GM12878 (cell line): ENCODE measurements around the gene PNMT. TPM values are rescaled to one million over a fixed set of nuclear protein-coding genes. Genes with fewer than 3 reads are reported as not detected.
A peak's percentile ranks its signal among the peaks of the same experiment; 100 is the strongest.

Experiments
- ATAC-seq: fragments of 200-7000 bp; cut with Tn5 transposase; 3 replicates; pipeline ENCODE4 v1.9.1; 2020; ENCODE audit warnings: mild to moderate bottlenecking, moderate library complexity
- BruUV-seq: library from RNA; stranded (reverse); fragments of 400-500 nt; replicated peaks from 2 replicates; lab custom pipeline; 2021; lab: Mats Ljungman, UMichigan
- CTCF ChIA-PET: fragments of 300-600 bp; sonication (Branson Sonifier 250); formaldehyde crosslinking; extraction: SDS; loops from one replicate; lab custom pipeline; 2021; ENCODE audit warnings: inconsistent platforms; lab: Yijun Ruan, JAX
- POLR2A ChIA-PET: fragments of 350-600 bp; formaldehyde crosslinking; extraction: SDS; loops from one replicate; lab custom pipeline; 2021; ENCODE audit warnings: inconsistent platforms; lab: Charles Lee
- RAD21 ChIA-PET: fragments of 300-600 bp; sonication (Branson Sonifier 250); formaldehyde crosslinking; loops from one replicate; lab custom pipeline; 2023; ENCODE audit warnings: antibody characterized with exemption; ENCODE audit not compliant: unreplicated experiment; lab: Charles Lee
- SMC1A ChIA-PET: fragments of 300-600 bp; sonication (Branson Sonifier 250); formaldehyde crosslinking; loops from one replicate; lab custom pipeline; 2023; ENCODE audit not compliant: unreplicated experiment, uncharacterized antibody; lab: Charles Lee
- DNase-seq: peaks from one replicate; pipeline ENCODE4 v3.0.0-alpha.2; 2011; ENCODE audit warnings: low read depth, low spot score
- FAIRE-seq: peaks from 3 replicates; lab custom pipeline; 2011; peaks lifted over from hg19 to GRCh38; lab: Jason Lieb, UNC
- H2AFZ ChIP-seq: 2 replicates; pipeline ENCODE4 v1.6.0; 2011; ENCODE audit warnings: low read depth, low read length, control low read depth; ENCODE audit not compliant: control insufficient read depth
- H3K27ac ChIP-seq: 2 replicates; pipeline ENCODE4 v1.5.1; 2011; ENCODE audit warnings: control low read depth; ENCODE audit not compliant: control insufficient read depth, insufficient read depth
- H3K27me3 ChIP-seq, 2 experiments: replicated peaks in 1 of 2; 2 replicates each; pipeline versions ENCODE4 v1.6.0 to v1.6.1; 2011; ENCODE audit warnings: low read length in 1 of 2; ENCODE audit not compliant: control insufficient read depth in 2 of 2, insufficient read depth in 2 of 2
- H3K36me3 ChIP-seq, 2 experiments: 2 replicates each; pipeline ENCODE4 v1.5.1; 2011; ENCODE audit warnings: low read length in 1 of 2; ENCODE audit not compliant: control insufficient read depth in 2 of 2, insufficient read depth in 2 of 2
- H3K4me1 ChIP-seq: 2 replicates; pipeline ENCODE4 v1.6.1; 2011; ENCODE audit warnings: mild to moderate bottlenecking, low read length, moderate library complexity, mixed read lengths; ENCODE audit not compliant: control insufficient read depth, insufficient read depth
- H3K4me2 ChIP-seq: 2 replicates; pipeline ENCODE4 v1.6.0; 2011; ENCODE audit warnings: control low read depth; ENCODE audit not compliant: control insufficient read depth, insufficient read depth
- H3K4me3 ChIP-seq: fragments of 200-600 bp; sonication (generic); 2 replicates; pipeline ENCODE4 v1.5.1; 2016
- H3K79me2 ChIP-seq: 2 replicates; pipeline ENCODE4 v1.6.0; 2011; ENCODE audit warnings: low read length; ENCODE audit not compliant: control insufficient read depth, insufficient read depth
- H3K9ac ChIP-seq: 2 replicates; pipeline ENCODE4 v1.8.0; 2011; ENCODE audit warnings: low read length, control low read depth, mixed read lengths; ENCODE audit not compliant: control insufficient read depth, insufficient read depth
- H3K9me3 ChIP-seq: replicated peaks from 3 replicates; pipeline ENCODE4 v1.5.1; 2011; ENCODE audit warnings: mild to moderate bottlenecking, low read length; ENCODE audit not compliant: control insufficient read depth, insufficient read depth
- H4K20me1 ChIP-seq: 2 replicates; pipeline ENCODE4 v1.6.0; 2011; ENCODE audit not compliant: control insufficient read depth, insufficient read depth
- ATF3 ChIP-seq: IDR thresholded peaks from 2 replicates; pipeline ENCODE4 v1.6.1; 2011; ENCODE audit warnings: low read depth, mild to moderate bottlenecking, low read length, moderate library complexity, borderline replicate concordance; ENCODE audit errors: extremely low read depth
- E2F8 ChIP-seq: fragments of 450-650 bp; IDR thresholded peaks from 2 replicates; pipeline ENCODE4 v1.6.1; 2018; ENCODE audit warnings: mild to moderate bottlenecking, low read depth, moderate library complexity; ENCODE audit not compliant: partially characterized antibody
- IKZF1 ChIP-seq: fragments of 450-650 bp; conservative IDR thresholded peaks from 2 replicates; pipeline ENCODE4 v1.6.1; 2017; ENCODE audit warnings: antibody characterized with exemption, mild to moderate bottlenecking
- MEF2A ChIP-seq: IDR thresholded peaks from 2 replicates; pipeline ENCODE4 v1.6.1; 2011; ENCODE audit warnings: low read depth, mild to moderate bottlenecking, low read length, moderate library complexity; ENCODE audit not compliant: insufficient read depth
- NR2F1 ChIP-seq: fragments of 450-650 bp; conservative IDR thresholded peaks from 2 replicates; pipeline ENCODE4 v1.6.1; 2017; ENCODE audit warnings: mild to moderate bottlenecking
- RFX5 ChIP-seq: IDR thresholded peaks from 2 replicates; pipeline ENCODE4 v1.6.1; 2011; ENCODE audit warnings: low read depth, low read length, improper control_type of control experiment
- SMAD1 ChIP-seq: fragments of 450-650 bp; IDR thresholded peaks from 2 replicates; pipeline ENCODE4 v1.6.1; 2018; ENCODE audit warnings: mild to moderate bottlenecking, low read depth; ENCODE audit not compliant: partially characterized antibody
- SPI1 ChIP-seq: IDR thresholded peaks from 2 replicates; pipeline ENCODE4 v1.6.1; 2011; ENCODE audit warnings: low read depth, mild to moderate bottlenecking, low read length, moderate library complexity, borderline replicate concordance; ENCODE audit not compliant: insufficient read depth
- TCF12 ChIP-seq: IDR thresholded peaks from 2 replicates; pipeline ENCODE4 v1.6.1; 2011; ENCODE audit warnings: low read depth, mild to moderate bottlenecking, low read length
- ZNF217 ChIP-seq: fragments of 450-650 bp; IDR thresholded peaks from 2 replicates; pipeline ENCODE4 v1.6.1; 2017; ENCODE audit warnings: antibody characterized with exemption, mild to moderate bottlenecking
- ZNF592 ChIP-seq: fragments of 450-650 bp; IDR thresholded peaks from 2 replicates; pipeline ENCODE4 v1.6.1; 2017; ENCODE audit warnings: mild to moderate bottlenecking, moderate library complexity
- WGBS: methylation state at CpG from one replicate; pipeline ENCODE4 v1.1.6; 2016; ENCODE audit warnings: low lambda C conversion rate; ENCODE audit not compliant: insufficient replicate concordance, insufficient coverage; ENCODE audit errors: missing lambda C conversion rate; 5-methylcytosine and 5-hydroxymethylcytosine counted together
- in situ Hi-C: fragments of 300-500 bp; cut with MboI; formaldehyde crosslinking; loops from 9 replicates; pipeline ENCODE4 v1.14.3; 2018; ENCODE audit warnings: mixed read lengths
- intact Hi-C: fragments of 100-400 bp; cut with micrococcal nuclease; formaldehyde crosslinking; loops from one replicate; pipeline ENCODE4 v1.14.2; 2022; ENCODE audit not compliant: unreplicated experiment
- polyA plus RNA-seq, 11 experiments: library from polyadenylated mRNA; depleted of rRNA in 4 of 11; unstranded in 6 of 11; stranded (reverse) in 5 of 11; fragments of >200 nt; fragmentation: Nextera tagmentation in 4 of 11; fragmentation: Illumina TruSeq in 1 of 11; extraction: Ambion mirVana in 4 of 11; extraction: Trizol in 1 of 11; gene quantifications; 1 replicate in 1 of 11; 2 replicates in 10 of 11; pipeline versions ENCODE4 v1.2.1 to v1.2.3, GENCODE V29; 2011 to 2016; ENCODE audit warnings: inconsistent platforms in 2 of 11, missing spikeins in 2 of 11, low read depth in 1 of 11
- total RNA-seq, 4 experiments: library from RNA; depleted of rRNA in 3 of 4; stranded (reverse); fragments of >200 nt in 3 of 4; fragmentation: Illumina TruSeq in 1 of 4; extraction: Trizol in 1 of 4; gene quantifications; 2 replicates each; pipeline versions ENCODE4 v1.2.1 to v1.2.3, GENCODE V29; 2013 to 2021

PNMT gene
- total and polyA plus RNA-seq, 10 of the 15 experiments (the other 5 are each of a cell fraction or from before 2014, with no cell fraction given) = not detected

- Histone ChIP-seq H3K4me3 (no peak overlapping the region), H4K20me1 (no peaks in the 10 kb centered on the region), H3K4me2 (0 out of 2 replicates have a peak overlapping the region, but pooled peaks have one; percentile 4), H3K36me3 (no peaks in the 10 kb centered on the region), H3K27me3 (no peaks in the 10 kb centered on the region), H3K79me2 (no peaks in the 10 kb centered on the region), H2AFZ (no peak overlapping the region; the same call in 1 of the 2 replicates), H3K4me1 (peaks cover 44% of the 10 kb centered on the region), H3K9ac (no peak overlapping the region), H3K9me3 (no peaks in the 10 kb centered on the region), H3K27ac (no peak overlapping the region)
- ChIA-PET SMC1A (interaction anchor here (0.6 to 2.0 kb wide), 4 partner anchors 12 to 694 kb away, joined by 3 to 11 read pairs (median 3); partner anchors contain the start of gene PGAP3), RAD21 (interaction anchor here (0.9 to 3.1 kb wide), 7 partner anchors 11 to 352 kb away, joined by 3 to 10 read pairs (median 6); partner anchors contain the start of genes MIEN1 and PGAP3), POLR2A (interaction anchor here (1.6 to 2.6 kb wide), 3 partner anchors 12 to 54 kb away, joined by 3 to 9 read pairs (median 6); partner anchors contain the start of genes MIEN1 and PGAP3), CTCF (interaction anchor here (1.8 to 9.1 kb wide), 4 partner anchors 22 to 55 kb away, joined by 7 to 114 read pairs (median 26); partner anchors contain the start of gene MIEN1)
- WGBS = 26% methylated on average over 7 of the region's 7 CpGs
- in situ Hi-C loops (no loop called here), intact Hi-C loops (no loop called here)
- BruUV-seq = no TSS peak
- peak; percentile 13 for DNase-seq
- no peak for FAIRE-seq
- ATAC-seq = peak; percentile 83
- no peak for TF ChIP-seq MEF2A
- TF ChIP-seq SPI1 = no peak
- TF ChIP-seq E2F8 = no peak
- no peak for TF ChIP-seq RFX5
- peak; percentile 93 for TF ChIP-seq IKZF1
- TF ChIP-seq ZNF592 = no peak
- peak; percentile 85; the same call in 1 of the 2 replicates for TF ChIP-seq ZNF217
- peak; percentile 92 for TF ChIP-seq SMAD1
- no peak for TF ChIP-seq NR2F1
- no peak for TF ChIP-seq ATF3
- no peak for TF ChIP-seq TCF12
Observed at GRCh38 chr17:39676198-39676819, 8.1 kb downstream of the PNMT start.
